GM19328 (cell line): ENCODE measurements around the gene MTERF4.

Source experiments
- ATAC-seq: cut with Tn5 transposase; IDR thresholded peaks from one replicate; pipeline ENCODE4 v1.9.1; 2021; ENCODE audit warnings: mild to moderate bottlenecking, moderate library complexity; ENCODE audit not compliant: unreplicated experiment

Gene MTERF4, protein sequence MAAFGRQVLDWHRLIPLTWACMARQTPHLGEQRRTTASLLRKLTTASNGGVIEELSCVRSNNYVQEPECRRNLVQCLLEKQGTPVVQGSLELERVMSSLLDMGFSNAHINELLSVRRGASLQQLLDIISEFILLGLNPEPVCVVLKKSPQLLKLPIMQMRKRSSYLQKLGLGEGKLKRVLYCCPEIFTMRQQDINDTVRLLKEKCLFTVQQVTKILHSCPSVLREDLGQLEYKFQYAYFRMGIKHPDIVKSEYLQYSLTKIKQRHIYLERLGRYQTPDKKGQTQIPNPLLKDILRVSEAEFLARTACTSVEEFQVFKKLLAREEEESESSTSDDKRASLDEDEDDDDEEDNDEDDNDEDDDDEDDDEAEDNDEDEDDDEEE

DNA sequence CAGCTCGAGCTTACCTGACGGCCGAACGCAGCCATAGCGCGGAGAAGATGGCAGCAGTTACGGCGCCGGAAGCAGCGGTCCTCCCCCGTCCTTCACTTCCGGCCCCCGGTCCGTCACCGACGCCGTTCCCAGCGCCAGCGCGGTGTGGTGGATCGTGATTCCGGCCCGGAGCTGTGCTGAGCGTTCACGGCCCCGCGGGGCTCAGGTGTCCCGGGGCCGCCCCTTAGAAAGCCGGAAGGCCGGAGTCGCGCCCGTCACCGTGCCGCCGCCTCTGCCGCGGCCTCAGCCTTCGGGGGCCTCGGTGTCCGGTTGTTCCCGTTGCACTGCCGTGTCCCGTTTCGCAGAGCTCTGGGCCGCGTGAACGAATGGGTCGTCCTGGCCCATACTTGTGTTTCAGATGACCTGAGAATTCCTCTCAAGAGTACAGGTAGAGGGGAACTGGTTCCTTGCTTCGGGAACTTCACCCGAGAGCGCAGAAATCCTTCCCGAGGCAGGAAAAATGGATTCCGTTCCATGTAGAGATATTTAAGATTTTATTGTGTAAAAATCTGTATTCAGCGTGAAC, at the start of gene MTERF4:
Gene MTERF4 (minus strand): TSS at position 49 of the 565 bp plus-strand sequence. CDS start 14 bp downstream, at position 35.
- peak; percentile 86 for ATAC-seq

GRCh38 chr2:241150660-241151530, 48.8 kb upstream of the MTERF4 start:
- ATAC-seq: no peak

GRCh38 chr2:241149925-241150659, 48.0 kb upstream of the MTERF4 start, which contains the start of gene PPP1R7:
PPP1R7 (plus strand) TSS chr2:241150467; CDS start chr2:241150496, 29 bp downstream.
- peak; percentile 57 for ATAC-seq

GRCh38 chr2:241149675-241149924, 47.5 kb upstream of the MTERF4 start:
- ATAC-seq: peak; percentile 10

DNA sequence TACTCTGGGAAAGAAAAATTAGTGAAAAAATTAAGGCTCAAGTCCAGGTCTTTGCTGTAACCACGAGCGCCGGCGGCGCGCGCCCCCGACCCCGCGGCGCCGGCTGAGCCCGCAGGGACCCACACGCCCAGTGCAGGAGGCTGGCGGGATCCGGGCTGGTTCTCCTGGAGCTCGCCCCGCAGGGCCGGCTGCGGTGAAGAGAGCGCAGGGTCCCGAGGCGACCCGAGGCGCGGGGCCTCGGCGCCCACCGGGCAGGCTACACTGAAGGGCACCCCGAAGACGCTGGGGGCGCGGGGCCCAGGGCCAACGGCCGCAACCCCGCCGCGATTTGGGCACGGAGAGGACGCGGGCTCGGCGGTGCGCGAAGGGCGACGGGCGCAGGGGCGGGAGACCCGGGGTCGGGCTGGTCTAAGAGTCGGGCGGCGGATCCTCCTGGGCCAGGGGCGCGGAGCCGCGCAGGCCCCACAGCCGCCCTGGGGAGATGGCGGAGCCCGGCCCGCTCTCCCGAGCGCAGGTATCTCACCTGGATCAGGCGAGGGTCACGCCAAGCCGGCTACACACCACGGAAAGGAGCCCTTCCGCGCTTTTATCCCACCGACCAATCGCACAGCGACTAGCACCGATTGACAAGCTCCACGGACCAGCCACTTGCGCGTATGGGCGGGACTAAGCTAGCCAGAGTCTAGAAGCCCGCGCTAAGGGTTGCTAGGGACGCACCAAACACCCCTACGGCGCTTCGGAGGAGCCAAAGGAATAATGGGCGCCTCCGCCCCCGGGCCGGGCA, 47.0 kb upstream of the MTERF4 start, which contains the start of gene PASK:
Gene PASK (minus strand): TSS at position 582 of the 784 bp plus-strand sequence. CDS start 6,440 bp downstream, outside the sequence.
- ATAC-seq: peak; percentile 72

DNA sequence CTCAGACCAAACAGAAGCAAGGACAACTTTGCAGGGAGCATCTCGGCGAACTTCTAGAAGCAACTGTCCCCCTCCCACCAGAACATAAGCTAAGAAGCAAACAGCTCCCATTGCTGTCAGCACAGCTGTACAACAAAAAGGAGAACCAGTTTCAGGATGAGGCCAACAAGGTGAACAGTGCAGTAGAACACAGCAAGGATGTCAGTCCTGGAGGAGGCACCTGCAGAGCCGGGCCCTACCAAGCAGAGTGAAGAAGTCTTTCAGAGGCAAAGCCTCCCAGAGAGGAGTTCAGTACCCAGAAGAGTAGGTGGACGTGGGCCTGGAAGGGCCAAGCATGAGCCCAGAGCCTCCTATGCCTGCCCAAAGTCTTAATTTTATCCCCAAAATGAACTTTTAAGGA, 46.2 kb upstream of the MTERF4 start:
- no peak for ATAC-seq

DNA sequence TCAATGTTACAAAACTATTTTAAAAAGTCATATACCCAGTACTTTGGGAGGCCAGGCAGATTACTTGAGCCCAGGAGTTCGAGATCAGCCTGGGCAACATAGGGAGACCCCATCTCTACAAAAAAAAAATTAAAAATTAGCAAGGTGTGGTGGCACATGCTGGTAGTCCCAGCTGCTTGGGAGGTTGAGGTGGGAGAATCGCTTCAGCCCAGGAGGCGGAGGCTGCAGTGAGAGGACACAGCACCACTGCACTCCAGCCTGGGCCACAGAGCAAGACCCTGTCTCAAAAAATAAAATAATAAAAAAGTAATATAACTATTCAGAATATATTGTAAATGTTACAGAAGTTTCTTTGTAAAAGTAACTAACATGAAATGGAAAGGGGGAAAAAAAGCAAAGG, 45.2 kb upstream of the MTERF4 start:
- ATAC-seq: no peak

DNA sequence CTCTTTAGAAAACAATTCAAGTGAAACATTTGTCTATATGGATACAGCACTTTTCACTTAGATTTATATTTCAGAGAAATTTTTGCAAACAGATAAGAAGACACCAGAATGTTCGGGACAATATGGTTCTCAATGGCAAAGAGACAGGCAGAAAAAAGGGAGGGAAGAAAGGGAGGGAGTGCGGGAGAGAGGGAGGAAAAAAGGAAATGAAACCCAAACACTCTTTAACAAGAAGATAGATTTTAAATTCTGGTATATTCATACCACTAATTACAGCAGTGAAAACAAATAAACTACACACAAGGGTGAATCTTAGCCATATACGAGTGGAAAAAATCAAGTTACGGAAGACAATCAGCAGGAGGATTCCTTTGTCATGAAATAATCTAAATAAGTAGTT, 44.2 kb upstream of the MTERF4 start:
- no peak for ATAC-seq

DNA sequence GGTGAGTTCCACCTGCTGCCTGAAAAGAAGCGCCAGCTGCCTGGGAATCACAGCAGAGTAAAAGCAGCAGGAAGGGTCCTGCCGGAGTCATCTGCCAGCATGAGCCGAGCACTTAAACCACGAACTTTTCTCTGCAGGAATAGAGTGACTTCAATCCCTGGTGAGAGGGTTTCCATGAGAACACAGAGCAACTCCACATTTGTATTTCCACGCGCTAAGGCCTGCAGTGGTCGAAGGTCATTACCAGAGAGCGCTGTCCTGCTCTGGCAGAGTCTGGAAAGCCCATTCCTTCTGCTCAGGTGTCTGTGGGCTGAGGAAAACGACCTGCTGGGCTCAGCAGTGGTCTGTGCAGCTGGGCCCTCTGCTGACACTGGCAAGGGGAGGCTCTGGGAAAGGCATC, 40.5 kb upstream of the MTERF4 start:
- ATAC-seq: no peak

DNA sequence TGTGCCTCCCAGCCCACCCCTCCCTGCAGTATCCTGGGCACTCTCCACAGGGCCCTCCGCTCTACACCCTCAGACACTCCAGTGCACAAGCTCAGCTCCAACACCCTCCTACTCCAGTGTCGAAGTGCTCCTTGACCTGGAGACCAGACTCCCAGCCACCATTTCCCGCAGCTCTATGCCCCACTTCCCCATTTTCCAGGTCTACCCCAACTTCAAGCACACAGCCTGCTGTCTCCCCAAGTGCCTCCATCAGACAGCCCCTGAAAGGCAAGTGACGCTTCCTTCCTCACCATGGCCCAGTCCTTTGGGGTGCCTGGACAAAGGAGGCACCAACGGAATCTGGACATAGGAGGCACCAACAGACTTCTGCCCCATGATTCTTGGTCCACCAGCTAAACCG, 40.0 kb upstream of the MTERF4 start:
- ATAC-seq: no peak

- no peak for ATAC-seq
Observed at GRCh38 chr2:241141214-241141770, 39.2 kb upstream of the MTERF4 start.

GRCh38 chr2:241140445-241140840, 38.4 kb upstream of the MTERF4 start:
- ATAC-seq: no peak

GRCh38 chr2:241139531-241140444, 37.7 kb upstream of the MTERF4 start:
- ATAC-seq: no peak

DNA sequence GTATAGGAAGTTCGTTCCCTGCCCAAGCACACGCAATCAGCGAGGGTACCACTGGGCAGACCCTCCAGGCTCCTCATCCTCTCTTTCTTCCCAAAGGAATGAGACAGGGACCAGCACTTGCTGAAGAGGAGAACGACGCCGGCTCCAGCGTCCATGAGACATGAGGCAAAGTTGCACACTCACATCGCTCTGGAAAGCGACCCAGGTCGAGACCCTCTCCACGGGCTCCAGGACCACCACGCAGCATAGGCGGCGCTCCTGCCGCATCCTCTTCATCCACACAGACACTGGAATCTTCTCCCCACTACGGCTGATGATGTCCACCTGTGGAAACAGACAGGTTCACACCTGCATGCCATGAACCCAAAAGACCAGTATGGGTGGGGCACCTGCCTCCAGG, 36.4 kb upstream of the MTERF4 start:
- no peak for ATAC-seq

DNA sequence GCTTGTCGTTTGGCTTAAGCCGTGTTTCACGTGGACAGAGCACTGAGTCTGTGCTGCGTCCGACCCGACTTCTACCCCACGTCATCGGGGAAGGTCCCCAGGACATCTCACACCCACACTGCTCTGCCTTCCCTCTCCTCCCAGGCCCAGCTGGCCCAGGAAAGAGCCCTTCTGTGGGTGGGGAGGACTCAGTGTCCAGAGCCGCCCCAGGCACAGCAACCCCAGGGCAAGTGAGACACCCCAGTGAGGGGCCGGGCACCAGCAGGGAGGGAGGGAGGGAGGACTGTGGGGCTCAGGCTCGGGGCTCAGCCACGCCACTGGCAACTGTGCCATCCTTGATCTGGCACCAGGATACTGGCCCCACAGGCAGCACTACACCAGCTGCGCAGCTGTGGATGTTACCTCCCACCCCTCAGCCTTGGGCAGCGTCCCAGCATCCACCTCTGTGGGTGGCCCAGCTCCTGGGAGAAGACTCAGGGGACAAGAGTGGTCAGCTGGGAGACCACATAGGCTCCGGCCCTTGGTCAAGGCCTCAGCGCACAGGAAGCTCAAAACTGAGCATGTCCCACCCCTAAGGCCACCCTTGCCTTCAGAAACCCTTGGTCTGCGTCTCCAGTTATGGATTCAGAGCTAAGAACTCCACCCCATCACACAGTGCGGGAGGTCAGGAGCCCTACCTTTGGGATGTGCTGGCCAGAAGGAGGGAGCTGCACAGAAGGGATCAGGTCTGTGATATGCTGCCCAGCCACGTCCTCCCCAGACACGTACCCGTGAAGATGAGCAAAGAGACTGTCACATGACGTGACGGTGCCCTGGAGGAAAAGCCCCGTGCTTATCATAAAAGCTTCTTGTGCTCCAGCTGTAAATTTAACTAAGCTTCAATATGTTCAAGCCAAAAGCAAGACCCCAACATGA, 35.4 kb upstream of the MTERF4 start:
- ATAC-seq: no peak

DNA sequence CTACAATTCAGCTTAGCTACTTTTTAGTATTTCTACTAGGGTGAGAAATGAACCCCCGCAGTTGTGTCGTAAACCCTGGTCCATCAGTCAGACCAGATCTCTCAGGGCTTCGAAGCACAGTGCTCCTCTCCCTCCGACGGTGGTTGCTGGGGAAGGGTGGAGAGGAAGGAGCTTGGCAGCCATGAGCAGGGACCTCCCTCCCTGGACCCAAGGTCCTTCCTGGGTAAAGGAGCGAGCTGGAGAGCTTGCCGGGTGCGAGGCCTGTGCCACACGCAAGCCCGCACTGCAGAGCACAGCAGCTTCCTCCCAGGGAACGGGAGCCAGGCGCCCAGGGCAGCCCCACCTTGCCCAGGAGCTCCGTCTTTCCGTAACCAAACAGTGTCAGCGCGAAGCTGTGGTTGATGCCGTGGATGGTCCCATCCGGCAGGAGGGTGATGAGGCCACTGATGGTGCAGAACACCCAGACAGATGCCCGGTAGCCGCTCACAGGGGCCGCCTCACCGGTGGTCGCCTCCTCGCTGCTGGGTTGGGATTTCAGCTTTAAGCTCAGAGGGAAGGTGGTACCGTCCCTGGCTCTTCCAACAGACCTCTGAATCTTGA, 34.7 kb upstream of the MTERF4 start:
- ATAC-seq: no peak

- ATAC-seq: no peak
Observed at GRCh38 chr2:241136191-241136590, 34.1 kb upstream of the MTERF4 start.
